SU-DHL-6 (cell line): ENCODE data around the gene CAMK1.

ENCODE experiments used
- CTCF ChIP-seq: fragments of 200-600 bp; sonication (generic); IDR thresholded peaks from one replicate; pipeline ENCODE4 v1.5.1; 2017; ENCODE audit warnings: antibody characterized with exemption, mild to moderate bottlenecking, low read length, moderate library complexity; ENCODE audit not compliant: insufficient read depth, poor library complexity, severe bottlenecking
- EZH2phosphoT487 ChIP-seq: fragments of 200-600 bp; sonication (generic), shearing (Covaris generic); conservative IDR thresholded peaks from 2 replicates; pipeline ENCODE4 v1.6.1; 2018; ENCODE audit warnings: mild to moderate bottlenecking, antibody characterized with exemption, low read length, moderate library complexity, mixed read lengths

GRCh38 chr3:9732080-9732739, 37.5 kb downstream of the CAMK1 start:
- TF ChIP-seq CTCF (no peak), EZH2phosphoT487 (no peak)
